ENCODE measurements around the gene ITIH1.

GRCh38 chr3:52794612-52795099, 17.3 kb downstream of the ITIH1 start, which contains the start of gene ITIH3:
- no peak for TF ChIP-seq CTCF (IDR thresholded peaks at IDR 0.05; ENCODE audit: low read depth, low read length)
- no peak for TF ChIP-seq EZH2phosphoT487 (IDR thresholded peaks at IDR 0.05; ENCODE audit: low read depth)
